Vagina (tissue), 2 donors: Measurements from ENCODE around the gene MGME1. TPM values are rescaled to one million over a fixed set of nuclear protein-coding genes. Genes with fewer than 3 reads are reported as not detected.

Source experiments
- DNase-seq, 2 donors: peaks; one replicate each; pipeline ENCODE4 v3.0.0-alpha.2; 2017; ENCODE audit errors: extremely low spot score in 2 of 2
- H3K27ac ChIP-seq: fragments of 200-600 bp; sonication (generic); one replicate; pipeline ENCODE4 v1.5.1; 2019
- H3K27me3 ChIP-seq: fragments of 200-600 bp; sonication (generic); one replicate; pipeline ENCODE4 v1.5.1; 2019
- H3K36me3 ChIP-seq, 2 donors: fragments of 200-600 bp; sonication (generic); one replicate each; pipeline ENCODE4 v1.5.1; 2017 to 2019
- H3K4me1 ChIP-seq: fragments of 200-600 bp; sonication (generic); one replicate; pipeline ENCODE4 v1.5.1; 2019
- H3K4me3 ChIP-seq, 2 donors: fragments of 200-600 bp; sonication (generic); 1 replicate in 1 of 2; 2 replicates in 1 of 2; pipeline ENCODE4 v1.5.1; 2016 to 2019
- H3K9me3 ChIP-seq: fragments of 200-600 bp; sonication (generic); one replicate; pipeline ENCODE4 v1.5.1; 2019
- CTCF ChIP-seq, 3 experiments: fragments of 450-650 bp in 2 of 3; fragments of 200-600 bp in 1 of 3; sonication (generic) in 1 of 3; IDR thresholded peaks; one replicate each; pipeline ENCODE4 v1.5.1; 2017 to 2019; ENCODE audit warnings: antibody characterized with exemption in 3 of 3, mild to moderate bottlenecking in 2 of 3, moderate library complexity in 2 of 3
- POLR2A ChIP-seq, 2 donors: fragments of 450-650 bp; IDR thresholded peaks; one replicate each; pipeline ENCODE4 v1.6.1; 2017; ENCODE audit warnings: antibody characterized with exemption in 2 of 2, mild to moderate bottlenecking in 2 of 2, moderate library complexity in 2 of 2
- POLR2AphosphoS5 ChIP-seq, 2 donors: sonication (generic); formaldehyde crosslinking; IDR thresholded peaks; one replicate each; pipeline ENCODE4 v1.9.0; 2017; ENCODE audit warnings: antibody characterized with exemption in 2 of 2, mild to moderate bottlenecking in 2 of 2, low read depth in 1 of 2; ENCODE audit not compliant: insufficient read depth in 1 of 2
- intact Hi-C: fragments of 100-400 bp; cut with DNase I; formaldehyde crosslinking; loops from one replicate; pipeline ENCODE4 v1.15.1; 2023
- total RNA-seq: library from RNA; depleted of rRNA; stranded (reverse); fragments of >200 nt; gene quantifications from one replicate; pipeline ENCODE4 v1.2.3, GENCODE V29; 2016

MGME1 gene
- total RNA-seq, 1 donor from 2014 or later = 8.6 TPM

DNA sequence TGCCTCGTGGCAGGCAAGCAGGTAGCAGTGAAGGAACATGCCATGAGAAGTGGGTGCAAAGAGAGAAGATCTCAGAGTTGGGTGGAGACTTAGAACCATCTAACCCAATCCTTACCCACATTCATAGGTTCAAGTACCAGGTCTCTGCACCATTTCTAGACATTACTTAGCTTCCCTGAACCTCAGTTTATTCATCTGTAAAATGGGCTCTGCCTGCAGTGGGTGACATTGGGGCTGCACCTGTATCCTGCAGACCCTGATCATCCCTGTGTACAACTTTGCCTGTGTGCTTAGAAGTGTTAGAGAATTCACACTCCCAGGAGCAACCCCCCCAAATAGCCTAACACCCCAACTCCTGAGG, 42.9 kb upstream of the MGME1 start:
- Histone ChIP-seq H3K27me3 (no peaks in the 10 kb centered on the region), H3K4me1 (no peaks in the 10 kb centered on the region), H3K27ac (no peak overlapping the region), H3K9me3 (no peaks in the 10 kb centered on the region), H3K4me3 (no peak overlapping the region), H3K36me3 (no peaks in the 10 kb centered on the region)
- TF ChIP-seq POLR2A (IDR thresholded peaks at IDR 0.05) (no peak), CTCF (IDR thresholded peaks at IDR 0.05) (no peak), POLR2AphosphoS5 (IDR thresholded peaks at IDR 0.05; ENCODE audit: insufficient read depth in 1 of 2, low read depth in 1 of 2) (no peak)
- intact Hi-C loops = no loop called here
- DNase-seq = no peak

DNA sequence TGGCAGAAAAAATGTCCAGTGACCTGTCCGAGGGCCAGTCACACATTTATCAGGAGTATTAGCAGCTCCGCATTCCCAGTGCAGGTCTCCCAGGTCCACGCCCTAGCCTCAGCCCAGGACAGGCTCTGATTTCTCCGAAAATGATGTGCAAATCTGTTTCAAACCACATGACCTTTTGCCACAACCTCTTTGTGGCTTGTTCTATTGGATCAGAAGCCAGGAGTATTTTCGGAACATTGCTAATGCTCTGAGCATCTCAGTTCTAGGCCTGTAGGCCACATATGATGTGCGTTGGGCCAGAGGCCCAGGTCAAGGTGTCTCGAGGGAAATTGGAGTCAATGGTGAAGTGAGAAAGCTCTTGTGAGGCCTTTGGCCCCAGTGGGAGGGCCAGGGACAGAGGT, 40.6 kb upstream of the MGME1 start:
- no peak for TF ChIP-seq POLR2A (IDR thresholded peaks at IDR 0.05)
- no peak for TF ChIP-seq CTCF (IDR thresholded peaks at IDR 0.05)
- TF ChIP-seq POLR2AphosphoS5 (IDR thresholded peaks at IDR 0.05; ENCODE audit: insufficient read depth in 1 of 2, low read depth in 1 of 2) = no peak
- no peak for DNase-seq
- intact Hi-C loops = no loop called here
- H3K9me3 ChIP-seq = no peaks in the 10 kb centered on the region
- no peak overlapping the region for H3K4me3 ChIP-seq
- H3K27me3 ChIP-seq = no peaks in the 10 kb centered on the region
- no peaks in the 10 kb centered on the region for H3K36me3 ChIP-seq
- no peak overlapping the region for H3K27ac ChIP-seq
- H3K4me1 ChIP-seq = no peaks in the 10 kb centered on the region

GRCh38 chr20:17928633-17929311, 40.0 kb upstream of the MGME1 start:
- Histone ChIP-seq H3K27ac (no peak overlapping the region), H3K36me3 (no peaks in the 10 kb centered on the region), H3K4me1 (no peaks in the 10 kb centered on the region), H3K4me3 (no peak overlapping the region), H3K27me3 (no peaks in the 10 kb centered on the region), H3K9me3 (no peaks in the 10 kb centered on the region)
- DNase-seq = no peak
- intact Hi-C loops = no loop called here
- TF ChIP-seq POLR2AphosphoS5 (IDR thresholded peaks at IDR 0.05; ENCODE audit: insufficient read depth in 1 of 2, low read depth in 1 of 2) (no peak), POLR2A (IDR thresholded peaks at IDR 0.05) (no peak), CTCF (IDR thresholded peaks at IDR 0.05) (no peak)

- no peaks in the 10 kb centered on the region for H3K27me3 ChIP-seq
- intact Hi-C loops = no loop called here
- no peaks in the 10 kb centered on the region for H3K9me3 ChIP-seq
- DNase-seq = no peak
- no peak for TF ChIP-seq CTCF (IDR thresholded peaks at IDR 0.05)
- TF ChIP-seq POLR2A (IDR thresholded peaks at IDR 0.05) = no peak
- no peak for TF ChIP-seq POLR2AphosphoS5 (IDR thresholded peaks at IDR 0.05; ENCODE audit: insufficient read depth in 1 of 2, low read depth in 1 of 2)
- peaks cover 21% of the 10 kb centered on the region for H3K4me1 ChIP-seq
- H3K27ac ChIP-seq = no peak overlapping the region
- H3K4me3 ChIP-seq = no peak overlapping the region
- H3K36me3 ChIP-seq = no peaks in the 10 kb centered on the region
Observed at GRCh38 chr20:17931513-17931912, 37.3 kb upstream of the MGME1 start.

DNA sequence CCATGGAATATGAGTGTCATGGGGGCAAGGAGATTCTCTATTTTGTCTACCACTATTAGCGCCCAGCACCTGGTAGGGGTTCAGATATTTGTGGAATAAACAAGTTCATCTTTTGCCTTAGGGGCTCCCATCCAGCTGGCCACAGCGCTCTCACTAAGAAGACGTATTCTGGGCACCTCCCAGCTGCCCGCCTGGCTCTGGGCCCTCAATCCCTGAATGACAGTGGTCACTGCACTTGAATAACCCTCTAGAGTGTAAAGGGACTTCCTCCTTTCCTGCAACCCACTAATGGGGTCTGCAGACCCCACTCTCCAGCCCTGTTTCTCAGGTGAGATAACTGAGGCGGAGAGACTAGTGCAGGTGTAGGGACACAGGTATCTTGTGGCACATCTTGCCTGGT, 36.4 kb upstream of the MGME1 start:
- Histone ChIP-seq H3K27ac (no peak overlapping the region), H3K4me3 (no peak overlapping the region), H3K4me1 (peaks cover 30% of the 10 kb centered on the region), H3K9me3 (no peaks in the 10 kb centered on the region), H3K36me3 (no peaks in the 10 kb centered on the region), H3K27me3 (no peaks in the 10 kb centered on the region)
- TF ChIP-seq CTCF (IDR thresholded peaks at IDR 0.05) (no peak), POLR2AphosphoS5 (IDR thresholded peaks at IDR 0.05; ENCODE audit: insufficient read depth in 1 of 2, low read depth in 1 of 2) (no peak), POLR2A (IDR thresholded peaks at IDR 0.05) (no peak)
- DNase-seq = no peak
- intact Hi-C loops = no loop called here
